Astrocyte (in vitro differentiated cells and primary cell): ENCODE data around the gene ADCY5.

ENCODE experiments used
- EZH2 ChIP-seq: IDR thresholded peaks from 2 replicates; pipeline ENCODE4 v1.6.1; 2012; ENCODE audit warnings: mild to moderate bottlenecking, low read length, inconsistent platforms; ENCODE audit not compliant: insufficient read depth
- TF ChIP-seq, protein P1 (sequence below): IDR thresholded peaks from 2 replicates; pipeline ENCODE4 v1.5.1; 2011; ENCODE audit warnings: low read depth, mild to moderate bottlenecking, inconsistent platforms, low read length, moderate library complexity; ENCODE audit not compliant: insufficient read depth

- TF ChIP-seq, protein P1, sequence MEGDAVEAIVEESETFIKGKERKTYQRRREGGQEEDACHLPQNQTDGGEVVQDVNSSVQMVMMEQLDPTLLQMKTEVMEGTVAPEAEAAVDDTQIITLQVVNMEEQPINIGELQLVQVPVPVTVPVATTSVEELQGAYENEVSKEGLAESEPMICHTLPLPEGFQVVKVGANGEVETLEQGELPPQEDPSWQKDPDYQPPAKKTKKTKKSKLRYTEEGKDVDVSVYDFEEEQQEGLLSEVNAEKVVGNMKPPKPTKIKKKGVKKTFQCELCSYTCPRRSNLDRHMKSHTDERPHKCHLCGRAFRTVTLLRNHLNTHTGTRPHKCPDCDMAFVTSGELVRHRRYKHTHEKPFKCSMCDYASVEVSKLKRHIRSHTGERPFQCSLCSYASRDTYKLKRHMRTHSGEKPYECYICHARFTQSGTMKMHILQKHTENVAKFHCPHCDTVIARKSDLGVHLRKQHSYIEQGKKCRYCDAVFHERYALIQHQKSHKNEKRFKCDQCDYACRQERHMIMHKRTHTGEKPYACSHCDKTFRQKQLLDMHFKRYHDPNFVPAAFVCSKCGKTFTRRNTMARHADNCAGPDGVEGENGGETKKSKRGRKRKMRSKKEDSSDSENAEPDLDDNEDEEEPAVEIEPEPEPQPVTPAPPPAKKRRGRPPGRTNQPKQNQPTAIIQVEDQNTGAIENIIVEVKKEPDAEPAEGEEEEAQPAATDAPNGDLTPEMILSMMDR = no peak
- TF ChIP-seq EZH2 = no peak
Observed at GRCh38 chr3:123270818-123271217, 178.1 kb downstream of the ADCY5 start.
